NOMO-1 treated with dmso at 0.1 percent for 144 hours (cell line): Measurements from ENCODE around the gene EIF4E.
"Not testable (repeated sequence)": the region's sequence is repeated elsewhere in the genome, so short reads cannot be mapped to it uniquely, and the experiment has no call there.

ENCODE experiments used
- DNase-seq: peaks from one replicate; lab custom pipeline; 2025; ENCODE audit not compliant: unreplicated experiment; lab: John Stamatoyannopoulos, UW

The EIF4E gene

GRCh38 chr4:98928505-98929340 is at the start of gene EIF4E:
EIF4E (minus strand) TSS chr4:98929133; CDS start chr4:98929112, 21 bp downstream.
- DNase-seq = peak; percentile 97

- DNase-seq = no peak
Measured at GRCh38 chr4:98977557-98977956, 48.6 kb upstream of the EIF4E start.

- no peak for DNase-seq
Measured at GRCh38 chr4:98976716-98977115, 47.8 kb upstream of the EIF4E start.

GRCh38 chr4:98969878-98970785 is 41.2 kb upstream of the EIF4E start:
- DNase-seq = no peak

GRCh38 chr4:98967786-98968329 is 38.9 kb upstream of the EIF4E start:
- DNase-seq = no peak

GRCh38 chr4:98966926-98967325 is 38.0 kb upstream of the EIF4E start:
- no peak for DNase-seq

- DNase-seq = no peak
Measured at GRCh38 chr4:98963538-98964433, 34.9 kb upstream of the EIF4E start.

- no peak for DNase-seq
Measured at GRCh38 chr4:98961770-98962169, 32.8 kb upstream of the EIF4E start.

GRCh38 chr4:98959411-98959810 is 30.5 kb upstream of the EIF4E start:
- no peak for DNase-seq

- DNase-seq = no peak
Measured at GRCh38 chr4:98958065-98958464, 29.1 kb upstream of the EIF4E start.

GRCh38 chr4:98955229-98955628 is 26.3 kb upstream of the EIF4E start:
- DNase-seq = no peak

- DNase-seq = no peak
Measured at GRCh38 chr4:98951710-98952109, 22.8 kb upstream of the EIF4E start.

- no peak for DNase-seq
Measured at GRCh38 chr4:98950925-98951324, 22.0 kb upstream of the EIF4E start.

GRCh38 chr4:98946359-98946758 is 17.4 kb upstream of the EIF4E start:
- DNase-seq = no peak

- no peak for DNase-seq
Measured at GRCh38 chr4:98945297-98945850, 16.4 kb upstream of the EIF4E start.

- no peak for DNase-seq
Measured at GRCh38 chr4:98939892-98940298, 11.0 kb upstream of the EIF4E start.

GRCh38 chr4:98939438-98939837 is 10.5 kb upstream of the EIF4E start:
- DNase-seq = no peak

- no peak for DNase-seq
Measured at GRCh38 chr4:98937986-98938720, 9.2 kb upstream of the EIF4E start.

GRCh38 chr4:98935633-98936032 is 6.7 kb upstream of the EIF4E start:
- DNase-seq = no peak

GRCh38 chr4:98934851-98935250 is 5.9 kb upstream of the EIF4E start:
- not testable (repeated sequence) for DNase-seq
